Inflammatory macrophage treated with lipopolysaccharide for 1 hour (primary cell): Measurements from ENCODE around the gene NABP1.

Source experiments
- DNase-seq, 2 donors: peaks; one replicate each; pipeline ENCODE4 v3.0.0-alpha.2; 2020 to 2022

The NABP1 gene

GRCh38 chr2:191650896-191651773, 26.8 kb upstream of the NABP1 start:
- peak; percentile 83 to 84 for DNase-seq

- DNase-seq, result no peak
These were observed 24.1 kb upstream of the NABP1 start for GRCh38 chr2:191653667-191654391.

- DNase-seq, result peak; percentile 79 to 80
These were observed 21.5 kb upstream of the NABP1 start for GRCh38 chr2:191656391-191656790.

- DNase-seq, result no peak
These were observed 21.1 kb upstream of the NABP1 start for GRCh38 chr2:191656792-191657191.

GRCh38 chr2:191657977-191658376, 20.0 kb upstream of the NABP1 start:
- DNase-seq, result no peak

- no peak for DNase-seq
These were observed 18.7 kb upstream of the NABP1 start for GRCh38 chr2:191659198-191659597.

GRCh38 chr2:191660575-191660974, 17.4 kb upstream of the NABP1 start:
- no peak for DNase-seq

GRCh38 chr2:191661097-191661924, 16.6 kb upstream of the NABP1 start:
- DNase-seq, result no peak

GRCh38 chr2:191664823-191665677, 12.9 kb upstream of the NABP1 start:
- DNase-seq, result peak; percentile 70 to 93

GRCh38 chr2:191666226-191666625, 11.7 kb upstream of the NABP1 start:
- peak in 1 of 2 donors; percentile 78 for DNase-seq

GRCh38 chr2:191666732-191667131, 11.2 kb upstream of the NABP1 start:
- DNase-seq, result peak; percentile 90 to 99

GRCh38 chr2:191670076-191670475, 7.9 kb upstream of the NABP1 start:
- no peak for DNase-seq

GRCh38 chr2:191670787-191671186, 7.1 kb upstream of the NABP1 start:
- no peak for DNase-seq

- peak; percentile 89 to 92 for DNase-seq
These were observed 1.9 kb upstream of the NABP1 start for GRCh38 chr2:191675807-191676721.

- peak; percentile 81 to 91 for DNase-seq
These were observed 918 bp upstream of the NABP1 start for GRCh38 chr2:191676790-191677645.

- DNase-seq, result peak; percentile 43 to 67
These were observed 633 bp downstream of the NABP1 start for GRCh38 chr2:191678437-191679100.

- DNase-seq, result peak; percentile 69 to 82
These were observed 2.1 kb downstream of the NABP1 start for GRCh38 chr2:191679818-191680600.

- DNase-seq, result no peak
These were observed 2.7 kb downstream of the NABP1 start for GRCh38 chr2:191680639-191681038.

GRCh38 chr2:191682126-191682525, 4.2 kb downstream of the NABP1 start:
- no peak for DNase-seq
